Activated CD4-positive, alpha-beta T cell treated with anti-CD3 and anti-CD28 coated beads, Interleukin-2, amount 50 U/mL, for 48 hours (primary cell): ENCODE measurements around the gene MMP20.

Experiments
- DNase-seq, 2 experiments: peaks; one replicate each; pipeline ENCODE4 v3.0.0-alpha.2; 2020

Gene MMP20

GRCh38 chr11:102622258-102622657 is 2.9 kb downstream of the MMP20 start:
- DNase-seq = no peak

DNA sequence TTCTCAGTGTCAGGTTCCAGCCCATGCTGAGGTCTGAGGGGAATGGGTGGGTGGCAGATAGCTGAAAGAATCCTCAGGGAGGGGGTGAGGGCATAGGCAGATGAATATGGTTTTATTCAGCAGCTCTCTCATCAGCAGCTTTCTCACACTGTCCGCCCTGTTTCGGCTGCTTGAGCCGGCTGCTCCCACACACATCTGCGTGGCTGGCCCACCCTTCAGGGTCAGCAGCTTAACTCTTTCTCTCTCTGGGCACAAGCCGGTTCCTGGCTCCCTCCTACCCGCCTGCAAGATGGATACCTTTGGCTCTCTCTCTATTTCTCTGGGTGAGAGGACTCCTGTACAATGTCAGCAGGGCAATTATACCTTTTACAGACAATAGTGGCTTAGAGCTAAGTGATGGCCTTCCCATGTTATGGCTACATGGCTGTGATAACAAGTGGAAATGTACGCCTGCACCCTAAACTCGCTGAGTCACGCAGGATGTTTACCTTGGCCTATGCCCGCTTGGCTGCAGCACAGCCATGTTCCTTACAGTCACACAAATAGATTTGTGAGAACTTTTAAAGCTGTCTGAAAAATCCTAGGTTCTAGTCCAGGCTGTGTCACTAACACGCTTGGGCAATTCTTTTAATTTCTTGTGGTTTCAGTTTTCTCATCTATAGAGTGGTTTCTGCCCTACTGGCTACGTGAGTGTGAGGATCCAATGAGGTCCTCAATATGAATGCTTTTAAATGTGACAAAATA is 4.1 kb downstream of the MMP20 start:
- no peak for DNase-seq

GRCh38 chr11:102620179-102620578 is 5.0 kb downstream of the MMP20 start:
- no peak for DNase-seq

GRCh38 chr11:102617466-102618008 is 7.6 kb downstream of the MMP20 start:
- no peak for DNase-seq

DNA sequence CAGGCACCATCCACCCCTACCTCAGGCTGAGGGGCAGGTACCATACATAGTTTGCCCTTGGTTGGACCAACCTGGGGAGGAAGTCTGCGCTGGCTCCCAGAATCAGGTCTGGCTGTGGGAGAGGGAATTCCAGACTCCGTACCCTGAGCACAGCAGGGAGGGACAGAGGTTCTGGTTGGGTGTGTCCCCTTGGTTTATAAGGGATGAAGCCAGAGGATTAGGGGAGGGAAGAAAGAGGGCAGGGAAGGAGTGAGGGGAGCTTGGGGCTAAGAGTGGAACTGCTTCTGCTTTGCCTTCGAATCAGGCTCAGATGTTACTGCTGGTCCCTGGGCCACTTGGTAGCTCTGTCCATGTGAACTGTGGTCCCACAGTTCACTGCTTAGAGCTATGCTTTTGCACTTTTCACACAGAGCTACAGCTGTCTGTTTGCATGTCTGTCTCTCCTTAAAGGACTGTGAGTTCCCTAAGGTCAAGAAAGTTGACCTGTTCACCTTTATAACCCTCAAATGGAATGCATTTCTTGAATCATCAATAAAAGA is 9.2 kb downstream of the MMP20 start:
- DNase-seq = no peak

GRCh38 chr11:102615077-102615893 is 9.8 kb downstream of the MMP20 start:
- no peak for DNase-seq

DNA sequence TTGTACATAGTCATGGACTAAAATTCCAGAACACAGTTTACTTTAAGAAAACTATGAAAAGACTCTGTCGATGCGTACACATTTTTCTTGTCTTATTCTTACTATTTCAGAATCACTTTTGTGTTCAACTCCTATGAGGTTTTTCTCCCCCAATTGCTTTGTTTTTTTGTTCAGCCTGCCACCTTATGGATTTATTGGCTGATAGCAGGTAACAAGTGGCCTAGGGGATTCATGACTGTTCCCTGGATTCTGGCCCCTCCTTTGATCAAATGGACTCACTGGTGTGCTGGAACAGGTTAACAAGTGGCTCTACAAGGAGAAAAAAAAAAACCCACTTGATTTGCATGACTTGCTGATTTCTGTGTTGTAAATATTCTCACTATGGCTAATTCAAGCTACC is 10.6 kb downstream of the MMP20 start:
- no peak for DNase-seq

GRCh38 chr11:102614031-102614430 is 11.1 kb downstream of the MMP20 start:
- no peak for DNase-seq

GRCh38 chr11:102613450-102613849 is 11.7 kb downstream of the MMP20 start:
- no peak for DNase-seq

DNA sequence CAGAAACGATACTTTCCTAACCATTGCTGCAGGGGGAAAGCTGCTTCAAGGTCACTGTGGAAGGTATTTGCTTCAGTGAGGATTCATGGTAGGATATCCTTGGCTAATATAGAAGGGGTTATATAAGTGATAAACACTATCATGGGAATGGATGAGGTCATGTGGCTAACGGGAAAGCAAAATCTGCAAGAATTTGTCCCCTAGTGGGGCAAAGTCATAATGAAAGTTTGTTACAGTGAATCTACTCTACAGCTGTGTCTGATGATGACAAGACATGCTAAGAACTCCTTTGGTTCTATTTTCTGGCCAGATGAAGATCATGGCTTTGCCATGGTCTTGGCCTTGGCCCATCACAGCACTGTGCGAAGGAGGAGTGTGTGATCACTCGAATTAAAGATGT is 13.8 kb downstream of the MMP20 start:
- no peak for DNase-seq

DNA sequence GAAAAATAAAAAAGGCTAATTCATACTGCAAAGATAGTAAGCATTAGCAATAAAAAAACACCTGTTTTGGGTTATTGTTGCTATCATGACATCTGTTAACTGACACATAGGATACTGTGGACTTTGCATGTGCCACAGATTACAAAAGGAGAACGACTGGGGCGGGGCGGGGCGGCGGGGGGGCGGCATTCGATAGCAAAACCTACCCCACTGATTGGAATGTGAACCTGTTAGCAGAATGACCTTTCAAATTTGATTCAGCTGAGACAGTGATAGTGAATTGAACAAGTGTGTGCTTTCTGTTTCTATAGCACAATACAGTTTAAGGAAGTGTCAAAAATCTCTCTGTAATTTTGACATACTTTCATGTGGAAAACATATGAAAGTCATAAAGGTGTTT is 14.9 kb downstream of the MMP20 start:
- no peak for DNase-seq

GRCh38 chr11:102608699-102609098 is 16.4 kb downstream of the MMP20 start:
- no peak for DNase-seq

DNA sequence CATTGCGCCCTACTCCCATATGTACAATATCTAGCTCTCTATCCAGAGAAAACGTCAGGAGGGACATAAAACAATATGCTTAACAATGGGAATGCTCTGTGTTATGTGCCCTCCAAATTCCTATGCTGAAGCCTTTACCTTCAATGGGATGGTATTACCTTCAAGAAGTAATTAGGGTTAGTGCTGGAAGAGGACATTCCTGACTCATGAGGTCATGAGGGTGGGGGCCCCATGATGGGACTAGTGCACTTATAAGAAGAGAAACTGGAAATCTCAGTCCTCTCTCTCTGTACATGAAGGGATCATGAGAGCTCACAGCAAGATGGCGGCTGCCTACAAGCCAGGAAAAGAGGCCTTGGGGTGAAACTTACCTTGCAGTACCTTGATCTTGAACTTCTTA is 20.3 kb downstream of the MMP20 start:
- DNase-seq = no peak

GRCh38 chr11:102604011-102604410 is 21.1 kb downstream of the MMP20 start:
- no peak for DNase-seq

- no peak for DNase-seq
Observed at GRCh38 chr11:102603576-102603975, 21.6 kb downstream of the MMP20 start.

GRCh38 chr11:102603091-102603490 is 22.0 kb downstream of the MMP20 start:
- DNase-seq = no peak

GRCh38 chr11:102600666-102601065 is 24.5 kb downstream of the MMP20 start:
- DNase-seq = no peak

- no peak for DNase-seq
Observed at GRCh38 chr11:102599642-102600261, 25.4 kb downstream of the MMP20 start.

GRCh38 chr11:102598272-102598671 is 26.9 kb downstream of the MMP20 start:
- DNase-seq = no peak

DNA sequence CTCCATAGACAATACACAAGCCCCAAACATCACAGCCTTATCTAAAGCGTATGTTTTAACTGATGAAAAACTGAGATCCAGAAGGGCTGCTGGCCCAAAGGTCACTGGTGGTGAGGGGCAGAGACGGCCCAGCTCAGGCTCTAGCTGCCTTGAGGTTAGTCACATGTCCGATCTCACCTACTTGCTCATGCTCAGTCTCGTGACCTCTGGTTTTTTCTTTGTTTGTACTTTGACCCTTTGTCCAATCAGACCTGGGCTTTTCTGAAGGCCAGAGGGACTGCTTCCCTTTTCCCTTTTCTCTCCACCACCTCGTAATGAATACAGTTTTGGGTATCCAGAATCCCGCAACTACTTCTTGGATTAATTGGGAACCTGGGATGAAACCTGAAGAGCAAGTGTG is 28.6 kb downstream of the MMP20 start:
- DNase-seq = no peak

GRCh38 chr11:102592634-102593581 is 32.2 kb downstream of the MMP20 start:
- DNase-seq = no peak

DNA sequence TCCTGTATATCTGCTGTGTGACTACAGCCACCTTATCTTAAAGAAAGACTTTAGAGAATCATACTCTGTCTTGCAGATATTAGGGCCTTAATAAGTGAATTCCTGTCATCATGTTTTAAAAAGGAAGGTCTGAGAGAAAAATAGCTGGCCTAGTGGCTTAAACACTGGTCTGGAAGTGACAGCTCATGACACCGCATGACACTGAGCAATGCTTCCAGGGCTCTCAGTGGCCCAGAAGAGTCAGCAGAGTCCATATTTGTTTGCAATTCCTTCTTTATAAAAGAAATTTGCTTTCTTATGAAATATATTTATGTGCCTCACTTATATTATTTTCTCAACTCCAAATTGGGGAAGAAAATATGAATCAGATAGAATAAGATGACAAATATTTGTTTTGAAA is 33.0 kb downstream of the MMP20 start:
- DNase-seq = no peak
